NCI-H1417 (cell line): Measurements from ENCODE around the gene LARGE1.

Source experiments
- DNase-seq, 3 experiments: peaks; one replicate each; lab custom pipeline; 2025; lab: John Stamatoyannopoulos, UW

The LARGE1 gene

GRCh38 chr22:33821290-33821689, 99.0 kb downstream of the LARGE1 start:
- no peak for DNase-seq

GRCh38 chr22:33819743-33820142, 100.5 kb downstream of the LARGE1 start:
- no peak for DNase-seq

- peak in 2 of 3 experiments; percentile 15 to 75 for DNase-seq
Observed at GRCh38 chr22:33817512-33818127, 102.7 kb downstream of the LARGE1 start.

- DNase-seq = no peak
Observed at GRCh38 chr22:33812360-33812977, 107.8 kb downstream of the LARGE1 start.

GRCh38 chr22:33811686-33812085, 108.6 kb downstream of the LARGE1 start:
- no peak for DNase-seq

GRCh38 chr22:33811208-33811607, 109.1 kb downstream of the LARGE1 start:
- DNase-seq = peak in 2 of 3 experiments; percentile 57 to 91

GRCh38 chr22:33807470-33807869, 112.8 kb downstream of the LARGE1 start:
- DNase-seq = no peak

GRCh38 chr22:33806191-33806590, 114.1 kb downstream of the LARGE1 start:
- no peak for DNase-seq

GRCh38 chr22:33803371-33804282, 116.6 kb downstream of the LARGE1 start:
- DNase-seq = no peak

GRCh38 chr22:33798401-33798800, 121.9 kb downstream of the LARGE1 start:
- no peak for DNase-seq

- DNase-seq = no peak
Observed at GRCh38 chr22:33796494-33796893, 123.8 kb downstream of the LARGE1 start.

- no peak for DNase-seq
Observed at GRCh38 chr22:33793475-33793874, 126.8 kb downstream of the LARGE1 start.

- peak; percentile 21 to 69 (median 26) for DNase-seq
Observed at GRCh38 chr22:33792832-33793231, 127.4 kb downstream of the LARGE1 start.

GRCh38 chr22:33789690-33790253, 130.5 kb downstream of the LARGE1 start:
- no peak for DNase-seq

- DNase-seq = no peak
Observed at GRCh38 chr22:33788927-33789326, 131.3 kb downstream of the LARGE1 start.

GRCh38 chr22:33787645-33788456, 132.4 kb downstream of the LARGE1 start:
- DNase-seq = no peak

GRCh38 chr22:33786149-33786548, 134.1 kb downstream of the LARGE1 start:
- DNase-seq = no peak

GRCh38 chr22:33785283-33785968, 134.8 kb downstream of the LARGE1 start:
- peak in 2 of 3 experiments; percentile 1 to 49 for DNase-seq

GRCh38 chr22:33781411-33781810, 138.9 kb downstream of the LARGE1 start:
- DNase-seq = peak in 1 of 3 experiments; percentile 38

GRCh38 chr22:33780531-33781136, 139.6 kb downstream of the LARGE1 start:
- peak in 2 of 3 experiments; percentile 64 to 90 for DNase-seq
